Bronchial epithelial cell (primary cell): Measurements from ENCODE around the gene CEP170B. TPM values are rescaled to one million over a fixed set of nuclear protein-coding genes. Genes with fewer than 3 reads are reported as not detected.

Experiments used
- DNase-seq: peaks from one replicate; pipeline ENCODE4 v3.0.0-alpha.2; 2010; ENCODE audit warnings: low read depth
- FAIRE-seq: peaks from 2 replicates; lab custom pipeline; 2011; peaks lifted over from hg19 to GRCh38; lab: Jason Lieb, UNC
- H3K27me3 ChIP-seq: 2 replicates; pipeline ENCODE4 v1.5.1; 2011; ENCODE audit warnings: low read length; ENCODE audit not compliant: control insufficient read depth, insufficient read depth
- H3K36me3 ChIP-seq: 2 replicates; pipeline ENCODE4 v1.5.1; 2011; ENCODE audit warnings: low read length; ENCODE audit not compliant: control insufficient read depth, insufficient read depth
- H3K4me3 ChIP-seq: 2 replicates; pipeline ENCODE4 v1.5.1; 2011; ENCODE audit warnings: mild to moderate bottlenecking, low read depth, low read length, control low read depth
- CTCF ChIP-seq: IDR thresholded peaks from 2 replicates; pipeline ENCODE4 v1.5.1; 2011; ENCODE audit warnings: mild to moderate bottlenecking, moderate library complexity, low read length, control low read depth, inconsistent platforms; ENCODE audit not compliant: insufficient read depth, severe bottlenecking
- total RNA-seq: library from RNA; depleted of rRNA; stranded (reverse); fragments of >200 nt; gene quantifications from 2 replicates; pipeline ENCODE4 v1.2.1, GENCODE V29; 2014

CEP170B gene
- total RNA-seq, 1 donor from 2014 or later: 29.0 TPM

- Histone ChIP-seq H3K4me3 (no peak overlapping the region), H3K36me3 (peaks cover 19% of the 10 kb centered on the region), H3K27me3 (no peaks in the 10 kb centered on the region)
- FAIRE-seq (peak; percentile 89), DNase-seq (no peak)
- TF ChIP-seq CTCF: no peak
Measured at GRCh38 chr14:104871656-104872468, 6.8 kb downstream of the CEP170B start.

GRCh38 chr14:104872469-104873341 is 7.6 kb downstream of the CEP170B start:
- peak; percentile 48 for DNase-seq
- Histone ChIP-seq H3K36me3 (peaks cover 20% of the 10 kb centered on the region), H3K4me3 (no peak overlapping the region), H3K27me3 (no peaks in the 10 kb centered on the region)
- FAIRE-seq: no peak
- TF ChIP-seq CTCF: no peak

GRCh38 chr14:104873380-104874055 is 8.4 kb downstream of the CEP170B start:
- FAIRE-seq (no peak), DNase-seq (no peak)
- H3K27me3 ChIP-seq: no peaks in the 10 kb centered on the region
- no peak overlapping the region for H3K4me3 ChIP-seq
- TF ChIP-seq CTCF: no peak
- H3K36me3 ChIP-seq: peaks cover 19% of the 10 kb centered on the region

GRCh38 chr14:104874110-104874531 is 9.1 kb downstream of the CEP170B start:
- Histone ChIP-seq H3K36me3 (peaks cover 18% of the 10 kb centered on the region), H3K27me3 (no peaks in the 10 kb centered on the region), H3K4me3 (no peak overlapping the region)
- no peak for TF ChIP-seq CTCF
- FAIRE-seq (no peak), DNase-seq (no peak)

- H3K4me3 ChIP-seq: no peak overlapping the region
- no peak for FAIRE-seq
- H3K36me3 ChIP-seq: peaks cover 19% of the 10 kb centered on the region
- H3K27me3 ChIP-seq: no peaks in the 10 kb centered on the region
- no peak for DNase-seq
- TF ChIP-seq CTCF: no peak
Measured at GRCh38 chr14:104874571-104875411, 9.7 kb downstream of the CEP170B start.
